Prostate gland (tissue), 2 donors: ENCODE data around the gene NDUFS2. TPM values are rescaled to one million over a fixed set of nuclear protein-coding genes. Genes with fewer than 3 reads are reported as not detected.

Source experiments
- DNase-seq: peaks from one replicate; pipeline ENCODE4 v3.0.0-alpha.2; 2019; ENCODE audit warnings: low spot score
- H3K27ac ChIP-seq, 2 donors: fragments of 200-600 bp; sonication (generic); 2 replicates each; pipeline ENCODE4 v1.5.1; 2017 to 2019
- H3K27me3 ChIP-seq: fragments of 200-600 bp; sonication (generic); replicated peaks from 2 replicates; pipeline ENCODE4 v1.5.1; 2019; ENCODE audit not compliant: insufficient read depth
- H3K36me3 ChIP-seq, 2 donors: fragments of 200-600 bp; sonication (generic); 1 replicate in 1 of 2; 2 replicates in 1 of 2; pipeline versions ENCODE4 v1.5.1 to v1.8.1; 2017 to 2019
- H3K4me1 ChIP-seq: fragments of 200-600 bp; sonication (generic); replicated peaks from 2 replicates; pipeline ENCODE4 v1.5.1; 2019
- H3K4me3 ChIP-seq, 2 donors: fragments of 200-600 bp; sonication (generic); 2 replicates each; pipeline ENCODE4 v1.5.1; 2017 to 2019
- H3K9me3 ChIP-seq: fragments of 200-600 bp; sonication (generic); 2 replicates; pipeline ENCODE4 v1.5.1; 2017
- CTCF ChIP-seq, 4 experiments: fragments of 200-600 bp in 2 of 4; fragments of 450-650 bp in 2 of 4; sonication (generic) in 2 of 4; IDR thresholded peaks; 1 replicate in 3 of 4; 2 replicates in 1 of 4; pipeline ENCODE4 v1.5.1; 2016 to 2019; ENCODE audit warnings: antibody characterized with exemption in 4 of 4, mild to moderate bottlenecking in 2 of 4, moderate library complexity in 2 of 4
- POLR2A ChIP-seq: fragments of 450-650 bp; IDR thresholded peaks from one replicate; pipeline ENCODE4 v1.6.1; 2016; ENCODE audit warnings: antibody characterized with exemption, mild to moderate bottlenecking
- POLR2AphosphoS5 ChIP-seq: sonication (generic); formaldehyde crosslinking; IDR thresholded peaks from one replicate; pipeline ENCODE4 v1.6.1; 2017; ENCODE audit warnings: antibody characterized with exemption
- WGBS: methylation state at CpG from one replicate; pipeline ENCODE4 v1.1.5; 2018; 5-methylcytosine and 5-hydroxymethylcytosine counted together
- intact Hi-C: fragments of 100-400 bp; cut with DNase I; formaldehyde crosslinking; loops from one replicate; pipeline ENCODE4 v1.14.2; 2022
- total RNA-seq, 2 donors: library from RNA; depleted of rRNA; stranded (reverse); fragments of >200 nt; gene quantifications; one replicate each; pipeline ENCODE4 v1.1.0, GENCODE V29; 2016

Gene NDUFS2
- total RNA-seq, 2 donors from 2014 or later = 108 to 111 TPM

- TF ChIP-seq POLR2AphosphoS5 (peak; percentile 97), CTCF (IDR thresholded peaks at IDR 0.05) (peak in 2 of 4 experiments; percentile 34 to 44), POLR2A (peak; percentile 38)
- under 1% methylated on average over 54 of the region's 54 CpGs for WGBS
- Histone ChIP-seq H3K36me3 (peaks cover 0 to 6% of the 10 kb centered on the region in 2 donors), H3K27ac (peak within 1 kb of the TSS; percentile 89 to 90), H3K27me3 (no peaks in the 10 kb centered on the region), H3K4me1 (peaks cover 2% of the 10 kb centered on the region), H3K4me3 (peak within 1 kb of the TSS; percentile 53 to 61), H3K9me3 (no peaks in the 10 kb centered on the region)
- intact Hi-C loops = no loop called here
- DNase-seq = peak; percentile 97
Measured at GRCh38 chr1:161165742-161166668, 36.2 kb upstream of the NDUFS2 start, which contains the start of gene PPOX. PPOX (plus strand) TSS chr1:161166426; CDS start chr1:161166848, 422 bp downstream.

- peaks cover 2% of the 10 kb centered on the region for H3K4me1 ChIP-seq
- H3K36me3 ChIP-seq = peaks cover 0 to 15% of the 10 kb centered on the region in 2 donors
- H3K4me3 ChIP-seq = peak overlapping the region; percentile 53 to 61
- TF ChIP-seq CTCF (IDR thresholded peaks at IDR 0.05) (no peak), POLR2AphosphoS5 (no peak), POLR2A (no peak)
- peak overlapping the region; percentile 89 to 90 for H3K27ac ChIP-seq
- H3K27me3 ChIP-seq = no peaks in the 10 kb centered on the region
- WGBS = 4% methylated on average over 33 of the region's 33 CpGs
- H3K9me3 ChIP-seq = no peaks in the 10 kb centered on the region
- no peak for DNase-seq
- intact Hi-C loops = no loop called here
Measured at GRCh38 chr1:161166669-161167548, 35.3 kb upstream of the NDUFS2 start.

- WGBS = 93% methylated on average over 9 of the region's 9 CpGs
- Histone ChIP-seq H3K9me3 (no peaks in the 10 kb centered on the region), H3K4me1 (peaks cover 2% of the 10 kb centered on the region), H3K4me3 (no peak overlapping the region), H3K36me3 (peaks cover 0 to 17% of the 10 kb centered on the region in 2 donors), H3K27ac (no peak overlapping the region), H3K27me3 (no peaks in the 10 kb centered on the region)
- no peak for DNase-seq
- TF ChIP-seq POLR2A = no peak
- TF ChIP-seq CTCF (IDR thresholded peaks at IDR 0.05) = no peak
- TF ChIP-seq POLR2AphosphoS5 = no peak
- intact Hi-C loops = no loop called here
Measured at GRCh38 chr1:161168906-161169305, 33.3 kb upstream of the NDUFS2 start.

GRCh38 chr1:161171191-161171590, 31.0 kb upstream of the NDUFS2 start:
- TF ChIP-seq CTCF (IDR thresholded peaks at IDR 0.05) (no peak), POLR2A (no peak), POLR2AphosphoS5 (no peak)
- intact Hi-C loops = no loop called here
- Histone ChIP-seq H3K4me1 (no peaks in the 10 kb centered on the region), H3K4me3 (no peak overlapping the region), H3K27ac (no peak overlapping the region), H3K9me3 (no peaks in the 10 kb centered on the region), H3K36me3 (peaks cover 0 to 17% of the 10 kb centered on the region in 2 donors), H3K27me3 (no peaks in the 10 kb centered on the region)
- WGBS = 51% methylated on average over 5 of the region's 5 CpGs
- DNase-seq = no peak
